Trophoblast cell (in vitro differentiated cells and primary cell): ENCODE measurements around the gene CABS1.

Source experiments
- DNase-seq, 2 donors: peaks; one replicate each; pipeline ENCODE4 v3.0.0-alpha.2; 2016
- H2AFZ ChIP-seq: 2 replicates; pipeline ENCODE4 v1.6.1; 2013; ENCODE audit warnings: low read length, moderate library complexity, mild to moderate bottlenecking; ENCODE audit not compliant: insufficient read depth, poor library complexity
- H2AK5ac ChIP-seq: 2 replicates; pipeline ENCODE4 v1.6.1; 2013; ENCODE audit warnings: mild to moderate bottlenecking, low read length
- H2BK120ac ChIP-seq: 2 replicates; pipeline ENCODE4 v1.6.1; 2013; ENCODE audit warnings: low read length, mild to moderate bottlenecking, moderate library complexity; ENCODE audit not compliant: insufficient read depth, poor library complexity
- H2BK12ac ChIP-seq: 2 replicates; pipeline ENCODE4 v1.6.1; 2013; ENCODE audit warnings: mild to moderate bottlenecking, low read length, moderate library complexity
- H2BK5ac ChIP-seq: 2 replicates; pipeline ENCODE4 v1.6.1; 2013; ENCODE audit warnings: low read length, low read depth, moderate library complexity, mild to moderate bottlenecking; ENCODE audit not compliant: poor library complexity
- H3K14ac ChIP-seq: 2 replicates; pipeline ENCODE4 v1.6.1; 2013; ENCODE audit warnings: mild to moderate bottlenecking, low read length
- H3K18ac ChIP-seq: 2 replicates; pipeline ENCODE4 v1.6.1; 2013; ENCODE audit warnings: mild to moderate bottlenecking, low read length
- H3K23ac ChIP-seq: 2 replicates; pipeline ENCODE4 v1.6.1; 2013; ENCODE audit warnings: low read length
- H3K27ac ChIP-seq: 2 replicates; pipeline ENCODE4 v1.5.1; 2013; ENCODE audit warnings: low read depth, mild to moderate bottlenecking, inconsistent platforms, low read length, moderate library complexity
- H3K27me3 ChIP-seq: 2 replicates; pipeline ENCODE4 v1.6.1; 2013; ENCODE audit warnings: inconsistent platforms, mild to moderate bottlenecking, low read length, moderate library complexity; ENCODE audit not compliant: insufficient read depth
- H3K36me3 ChIP-seq, 2 experiments: 1 replicate in 1 of 2; 2 replicates in 1 of 2; pipeline ENCODE4 v1.6.1; 2013; ENCODE audit warnings: low read length in 2 of 2, mild to moderate bottlenecking in 2 of 2, moderate library complexity in 1 of 2; ENCODE audit not compliant: insufficient read depth in 2 of 2, control insufficient read depth in 1 of 2
- H3K4ac ChIP-seq: 2 replicates; pipeline ENCODE4 v1.6.1; 2013; ENCODE audit warnings: low read depth, mild to moderate bottlenecking, low read length, moderate library complexity
- H3K4me1 ChIP-seq, 2 experiments: 1 replicate in 1 of 2; 2 replicates in 1 of 2; pipeline ENCODE4 v1.6.1; 2013; ENCODE audit warnings: low read length in 2 of 2, mild to moderate bottlenecking in 2 of 2, moderate library complexity in 1 of 2; ENCODE audit not compliant: insufficient read depth in 2 of 2, control insufficient read depth in 1 of 2
- H3K4me2 ChIP-seq: 2 replicates; pipeline ENCODE4 v1.6.1; 2013; ENCODE audit warnings: inconsistent platforms, mild to moderate bottlenecking, low read length, moderate library complexity
- H3K4me3 ChIP-seq: 2 replicates; pipeline ENCODE4 v1.5.1; 2013; ENCODE audit warnings: mild to moderate bottlenecking, low read depth, low read length, inconsistent platforms
- H3K79me1 ChIP-seq: one replicate; pipeline ENCODE4 v1.6.1; 2013; ENCODE audit warnings: low read length
- H3K79me2 ChIP-seq: 2 replicates; pipeline ENCODE4 v1.6.1; 2013; ENCODE audit warnings: low read length, mild to moderate bottlenecking; ENCODE audit not compliant: control insufficient read depth, insufficient read depth, poor library complexity
- H3K9ac ChIP-seq: 2 replicates; pipeline ENCODE4 v1.6.1; 2013; ENCODE audit warnings: mild to moderate bottlenecking, low read length
- H3K9me3 ChIP-seq: 2 replicates; pipeline ENCODE4 v1.6.1; 2013; ENCODE audit warnings: low read depth, mild to moderate bottlenecking, control low read depth, inconsistent platforms, low read length; ENCODE audit not compliant: insufficient read depth
- H4K12ac ChIP-seq: 2 replicates; pipeline ENCODE4 v1.6.1; 2013; ENCODE audit warnings: low read depth, mild to moderate bottlenecking, low read length, moderate library complexity
- H4K8ac ChIP-seq: 2 replicates; pipeline ENCODE4 v1.6.1; 2013; ENCODE audit warnings: low read depth, mild to moderate bottlenecking, low read length, moderate library complexity
- H4K91ac ChIP-seq: one replicate; pipeline ENCODE4 v1.6.1; 2013; ENCODE audit warnings: low read depth, mild to moderate bottlenecking, low read length, moderate library complexity
- WGBS: extraction: QIAGEN DNeasy Blood & Tissue Kit; methylation state at CpG from one replicate; pipeline ENCODE4 v1.1.7; 2013; ENCODE audit warnings: missing lambda C conversion rate; ENCODE audit not compliant: insufficient read length, insufficient coverage; ENCODE audit errors: extremely low coverage; 5-methylcytosine and 5-hydroxymethylcytosine counted together

The CABS1 gene

GRCh38 chr4:70305601-70306000, 29.2 kb upstream of the CABS1 start:
- Histone ChIP-seq H4K8ac (no peak overlapping the region), H3K23ac (no peak overlapping the region), H2BK5ac (no peak overlapping the region), H3K4ac (no peak overlapping the region), H3K27ac (no peak overlapping the region), H3K18ac (no peak overlapping the region), H4K91ac (no peak overlapping the region), H3K14ac (no peak overlapping the region), H3K4me2 (no peak overlapping the region), H3K9ac (no peak overlapping the region), H2BK120ac (no peak overlapping the region), H2AFZ (no peak overlapping the region), H2AK5ac (no peak overlapping the region), H3K4me3 (no peak overlapping the region), H3K36me3 (no peaks in the 10 kb centered on the region), H3K79me2 (no peaks in the 10 kb centered on the region), H3K79me1 (no peaks in the 10 kb centered on the region), H2BK12ac (no peak overlapping the region), H3K27me3 (no peaks in the 10 kb centered on the region), H4K12ac (no peak overlapping the region), H3K4me1 (no peaks in the 10 kb centered on the region), H3K9me3 (no peaks in the 10 kb centered on the region)
- WGBS, result no CpG with 5 or more reads among the region's 4 CpGs
- DNase-seq, result no peak

- Histone ChIP-seq H3K27me3 (no peaks in the 10 kb centered on the region), H3K4me2 (no peak overlapping the region), H2BK120ac (no peak overlapping the region), H3K23ac (no peak overlapping the region), H3K4me3 (no peak overlapping the region), H4K8ac (no peak overlapping the region), H2AFZ (no peak overlapping the region), H3K9me3 (no peaks in the 10 kb centered on the region), H3K18ac (no peak overlapping the region), H2AK5ac (no peak overlapping the region), H3K36me3 (no peaks in the 10 kb centered on the region), H2BK12ac (no peak overlapping the region), H3K27ac (no peak overlapping the region), H2BK5ac (no peak overlapping the region), H3K4ac (no peak overlapping the region), H3K14ac (no peak overlapping the region), H4K91ac (no peak overlapping the region), H3K9ac (no peak overlapping the region), H4K12ac (no peak overlapping the region), H3K79me1 (no peaks in the 10 kb centered on the region), H3K4me1 (no peaks in the 10 kb centered on the region), H3K79me2 (no peaks in the 10 kb centered on the region)
- WGBS, result no CpG with 5 or more reads among the region's 2 CpGs
- no peak for DNase-seq
These were observed 28.7 kb upstream of the CABS1 start for GRCh38 chr4:70306076-70306475.

DNA sequence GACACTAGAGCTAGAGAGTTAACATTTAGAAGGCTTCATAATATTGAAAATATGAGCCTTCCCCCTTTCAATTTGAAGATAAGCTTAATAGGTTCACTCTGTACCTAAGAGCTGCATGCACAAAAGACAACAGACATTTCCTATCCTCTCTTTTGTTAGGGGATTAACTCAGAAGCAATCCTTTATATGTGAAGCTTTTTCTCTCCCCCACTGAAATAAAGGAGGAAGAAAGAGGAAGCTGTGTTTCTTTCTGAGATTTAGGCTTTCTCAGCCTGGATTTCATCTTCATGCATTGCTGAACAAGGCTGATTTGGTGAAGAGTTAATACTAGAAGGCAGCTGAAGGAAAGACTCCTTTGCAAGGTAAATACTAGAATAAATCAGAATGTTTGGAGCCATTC, 21.0 kb upstream of the CABS1 start:
- Histone ChIP-seq H2AK5ac (no peak overlapping the region), H4K8ac (no peak overlapping the region), H3K18ac (no peak overlapping the region), H3K27me3 (no peaks in the 10 kb centered on the region), H3K36me3 (no peaks in the 10 kb centered on the region), H2AFZ (no peak overlapping the region), H2BK12ac (no peak overlapping the region), H3K4ac (no peak overlapping the region), H3K4me3 (no peak overlapping the region), H2BK120ac (no peak overlapping the region), H3K4me1 (no peaks in the 10 kb centered on the region), H4K91ac (no peak overlapping the region), H3K27ac (no peak overlapping the region), H3K23ac (no peak overlapping the region), H3K4me2 (no peak overlapping the region), H3K79me1 (no peaks in the 10 kb centered on the region), H3K79me2 (no peaks in the 10 kb centered on the region), H3K9me3 (no peaks in the 10 kb centered on the region), H3K14ac (no peak overlapping the region), H3K9ac (no peak overlapping the region), H2BK5ac (no peak overlapping the region), H4K12ac (no peak overlapping the region)
- DNase-seq, result no peak

GRCh38 chr4:70315928-70316327, 18.9 kb upstream of the CABS1 start:
- Histone ChIP-seq H3K9me3 (no peaks in the 10 kb centered on the region), H2BK120ac (no peak overlapping the region), H3K23ac (no peak overlapping the region), H3K79me1 (no peaks in the 10 kb centered on the region), H3K4me3 (no peak overlapping the region), H2BK12ac (no peak overlapping the region), H3K27me3 (no peaks in the 10 kb centered on the region), H2BK5ac (no peak overlapping the region), H3K4ac (no peak overlapping the region), H3K9ac (no peak overlapping the region), H3K4me1 (no peaks in the 10 kb centered on the region), H2AFZ (no peak overlapping the region), H3K27ac (no peak overlapping the region), H3K36me3 (no peaks in the 10 kb centered on the region), H3K14ac (no peak overlapping the region), H3K18ac (no peak overlapping the region), H3K4me2 (no peak overlapping the region), H4K8ac (no peak overlapping the region), H3K79me2 (no peaks in the 10 kb centered on the region), H4K12ac (no peak overlapping the region), H2AK5ac (no peak overlapping the region), H4K91ac (no peak overlapping the region)
- DNase-seq, result no peak
- no CpG with 5 or more reads among the region's 1 CpG for WGBS

DNA sequence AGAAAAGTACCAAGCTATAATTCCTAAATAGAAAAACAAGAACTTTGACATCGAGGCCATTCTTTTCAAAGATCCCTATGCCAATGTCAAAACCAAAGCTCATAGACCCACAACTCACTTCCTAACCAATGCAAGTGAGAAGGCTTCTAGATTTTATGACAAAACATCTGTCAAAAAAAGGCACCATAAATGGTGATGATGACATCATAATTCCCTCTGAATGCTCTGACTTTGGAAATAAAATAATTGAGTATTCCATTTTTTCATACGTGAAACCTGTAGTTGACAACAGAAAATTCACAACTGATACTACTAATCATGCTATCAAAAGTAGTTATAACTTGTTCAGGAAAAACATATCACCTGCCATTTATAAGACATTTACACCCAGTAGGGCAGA, 8.7 kb upstream of the CABS1 start:
- no peak overlapping the region for H3K4me2 ChIP-seq
- no peak overlapping the region for H3K4ac ChIP-seq
- H4K12ac ChIP-seq, result no peak overlapping the region
- no peaks in the 10 kb centered on the region for H3K9me3 ChIP-seq
- H3K27me3 ChIP-seq, result no peaks in the 10 kb centered on the region
- no peak overlapping the region for H3K9ac ChIP-seq
- H3K27ac ChIP-seq, result no peak overlapping the region
- H2AFZ ChIP-seq, result no peak overlapping the region
- no peak overlapping the region for H4K8ac ChIP-seq
- H2BK5ac ChIP-seq, result no peak overlapping the region
- no peak overlapping the region for H2BK12ac ChIP-seq
- no peaks in the 10 kb centered on the region for H3K4me1 ChIP-seq
- H2AK5ac ChIP-seq, result no peak overlapping the region
- H4K91ac ChIP-seq, result no peak overlapping the region
- H3K18ac ChIP-seq, result no peak overlapping the region
- no peak overlapping the region for H3K4me3 ChIP-seq
- no peak overlapping the region for H3K23ac ChIP-seq
- WGBS, result no CpG with 5 or more reads among the region's 2 CpGs
- H3K79me1 ChIP-seq, result no peaks in the 10 kb centered on the region
- H2BK120ac ChIP-seq, result no peak overlapping the region
- no peak for DNase-seq
- no peaks in the 10 kb centered on the region for H3K36me3 ChIP-seq
- no peaks in the 10 kb centered on the region for H3K79me2 ChIP-seq
- H3K14ac ChIP-seq, result no peak overlapping the region
